HCT116 (cell line): ENCODE data around the gene TF.

Experiments
- CEBPB ChIP-seq: IDR thresholded peaks from 2 replicates; pipeline ENCODE4 v1.6.1; 2012; ENCODE audit warnings: low read depth
- CTCF ChIP-seq, 3 experiments: fragments of 200-600 bp in 1 of 3; sonication (generic) in 1 of 3; IDR thresholded peaks in 2 of 3; conservative IDR thresholded peaks in 1 of 3; 2 replicates each; pipeline ENCODE4 v1.5.1; 2012 to 2017; ENCODE audit warnings: low read depth in 2 of 3, low read length in 2 of 3, antibody characterized with exemption in 1 of 3, borderline replicate concordance in 1 of 3, control low read depth in 1 of 3, mild to moderate bottlenecking in 1 of 3, mixed read lengths in 1 of 3, mixed run types in 1 of 3, moderate library complexity in 1 of 3; ENCODE audit not compliant: insufficient read depth in 1 of 3
- EZH2 ChIP-seq: fragments of 200-600 bp; sonication (generic); IDR thresholded peaks from 2 replicates; pipeline ENCODE4 v1.6.1; 2017; ENCODE audit warnings: antibody characterized with exemption, mixed run types
- EZH2phosphoT487 ChIP-seq: fragments of 200-600 bp; IDR thresholded peaks from 2 replicates; pipeline ENCODE4 v1.6.1; 2018; ENCODE audit warnings: antibody characterized with exemption, borderline replicate concordance
- JUND ChIP-seq: IDR thresholded peaks from 2 replicates; pipeline ENCODE4 v1.6.1; 2012
- POLR2A ChIP-seq: IDR thresholded peaks from 2 replicates; pipeline ENCODE4 v1.7.0; 2011; ENCODE audit warnings: borderline replicate concordance; ENCODE audit not compliant: insufficient read depth, insufficient read length; ENCODE audit errors: extremely low read depth
- RAD21 ChIP-seq: IDR thresholded peaks from 2 replicates; pipeline ENCODE4 v1.6.1; 2012; ENCODE audit warnings: low read depth, mild to moderate bottlenecking

GRCh38 chr3:133775309-133775708 is 29.1 kb downstream of the TF start:
- TF ChIP-seq RAD21 (no peak), CTCF (IDR thresholded peaks at IDR 0.05 in 2 of 3, conservative IDR thresholded peaks at IDR 0.05 in 1 of 3; ENCODE audit: borderline replicate concordance in 1 of 3, insufficient read depth in 1 of 3, low read depth in 2 of 3, low read length in 2 of 3) (no peak), JUND (no peak), EZH2phosphoT487 (no peak), EZH2 (no peak), POLR2A (no peak), CEBPB (no peak)
